ENCODE measurements around the gene OR5AN1. TPM values are rescaled to one million over a fixed set of nuclear protein-coding genes. Genes with fewer than 3 reads are reported as not detected.

The OR5AN1 gene
- total RNA-seq, 2 experiments from 2014 or later, result not detected

GRCh38 chr11:59356561-59356960, 2.1 kb upstream of the OR5AN1 start:
- Histone ChIP-seq H3K27ac (ENCODE audit: low read depth, low read length, poor library complexity, severe bottlenecking) (no peak overlapping the region), H3K9me2 (ENCODE audit: insufficient read depth, low read length) (no peaks in the 10 kb centered on the region), H2AFZ (ENCODE audit: low read length) (no peak overlapping the region), H3K4me2 (ENCODE audit: low read length) (no peak overlapping the region), H3K4me3 (ENCODE audit: low read depth, low read length, poor library complexity, severe bottlenecking) (no peak overlapping the region), H3K36me3 (ENCODE audit: insufficient read depth, low read length) (no peaks in the 10 kb centered on the region), H3K9me3 (ENCODE audit: low read length) (no peaks in the 10 kb centered on the region), H4K20me1 (ENCODE audit: insufficient read depth, low read length) (no peaks in the 10 kb centered on the region), H3K79me2 (ENCODE audit: insufficient read depth, low read depth, low read length) (no peaks in the 10 kb centered on the region), H3K4me1 (ENCODE audit: insufficient read depth, low read length, poor library complexity, severe bottlenecking) (no peaks in the 10 kb centered on the region)
- intact Hi-C loops (cut with micrococcal nuclease; ENCODE audit: unreplicated experiment), result no loop called here
- CTCF ChIA-PET (ENCODE audit: unreplicated experiment), result no interaction called here
- no peak for DNase-seq (ENCODE audit: low spot score)
- POLR2A ChIA-PET, result no interaction called here
- TF ChIP-seq EZH2phosphoT487 (IDR thresholded peaks at IDR 0.05; ENCODE audit: borderline replicate concordance, low read depth, low read length) (no peak), CTCF (conservative IDR thresholded peaks at IDR 0.05; ENCODE audit: low read length) (no peak)
- BruUV-seq (replicated peaks), result no TSS peak

- H4K20me1 ChIP-seq (ENCODE audit: insufficient read depth, low read length), result no peaks in the 10 kb centered on the region
- no peak overlapping the region for H3K4me3 ChIP-seq (ENCODE audit: low read depth, low read length, poor library complexity, severe bottlenecking)
- H3K4me2 ChIP-seq (ENCODE audit: low read length), result no peak overlapping the region
- intact Hi-C loops (cut with micrococcal nuclease; ENCODE audit: unreplicated experiment), result no loop called here
- no peaks in the 10 kb centered on the region for H3K4me1 ChIP-seq (ENCODE audit: insufficient read depth, low read length, poor library complexity, severe bottlenecking)
- H2AFZ ChIP-seq (ENCODE audit: low read length), result no peak overlapping the region
- no peaks in the 10 kb centered on the region for H3K79me2 ChIP-seq (ENCODE audit: insufficient read depth, low read depth, low read length)
- no peak for TF ChIP-seq CTCF (conservative IDR thresholded peaks at IDR 0.05; ENCODE audit: low read length)
- TF ChIP-seq EZH2phosphoT487 (IDR thresholded peaks at IDR 0.05; ENCODE audit: borderline replicate concordance, low read depth, low read length), result no peak
- ChIA-PET CTCF (ENCODE audit: unreplicated experiment) (no interaction called here), POLR2A (interaction anchor here (0.8 kb wide), 1 partner anchor 36 kb away, joined by 3 read pairs; no protein-coding TSS in a partner anchor)
- BruUV-seq (replicated peaks), result no TSS peak
- H3K36me3 ChIP-seq (ENCODE audit: insufficient read depth, low read length), result no peaks in the 10 kb centered on the region
- H3K9me2 ChIP-seq (ENCODE audit: insufficient read depth, low read length), result no peaks in the 10 kb centered on the region
- no peak overlapping the region for H3K27ac ChIP-seq (ENCODE audit: low read depth, low read length, poor library complexity, severe bottlenecking)
- no peak for DNase-seq (ENCODE audit: low spot score)
- no peaks in the 10 kb centered on the region for H3K9me3 ChIP-seq (ENCODE audit: low read length)
Measured at GRCh38 chr11:59358020-59358419, 675 bp upstream of the OR5AN1 start.

- DNase-seq (ENCODE audit: low spot score), result no peak
- CTCF ChIA-PET (ENCODE audit: unreplicated experiment), result no interaction called here
Measured at GRCh38 chr11:59365232-59366018, 6.7 kb downstream of the OR5AN1 start.

More at GRCh38 chr11:59365232-59366018, 6.7 kb downstream of the OR5AN1 start:
- Histone ChIP-seq H3K9me2 (ENCODE audit: insufficient read depth, low read length) (no peaks in the 10 kb centered on the region), H3K4me2 (ENCODE audit: low read length) (no peak overlapping the region), H2AFZ (ENCODE audit: low read length) (no peak overlapping the region), H4K20me1 (ENCODE audit: insufficient read depth, low read length) (no peaks in the 10 kb centered on the region), H3K4me3 (ENCODE audit: low read depth, low read length, poor library complexity, severe bottlenecking) (no peak overlapping the region), H3K27ac (ENCODE audit: low read depth, low read length, poor library complexity, severe bottlenecking) (no peak overlapping the region), H3K9me3 (ENCODE audit: low read length) (no peaks in the 10 kb centered on the region), H3K79me2 (ENCODE audit: insufficient read depth, low read depth, low read length) (no peaks in the 10 kb centered on the region), H3K36me3 (ENCODE audit: insufficient read depth, low read length) (no peaks in the 10 kb centered on the region), H3K4me1 (ENCODE audit: insufficient read depth, low read length, poor library complexity, severe bottlenecking) (no peaks in the 10 kb centered on the region)
- intact Hi-C loops (cut with micrococcal nuclease; ENCODE audit: unreplicated experiment), result no loop called here
- TF ChIP-seq CTCF (conservative IDR thresholded peaks at IDR 0.05; ENCODE audit: low read length), result no peak
- no peak for TF ChIP-seq EZH2phosphoT487 (IDR thresholded peaks at IDR 0.05; ENCODE audit: borderline replicate concordance, low read depth, low read length)
- POLR2A ChIA-PET, result no interaction called here
- BruUV-seq (replicated peaks), result no TSS peak
